Calu3 (cell line): ENCODE results near the gene SRP9. TPM values are rescaled to one million over a fixed set of nuclear protein-coding genes. Genes with fewer than 3 reads are reported as not detected.
A peak's percentile ranks its signal among the peaks of the same experiment; 100 is the strongest.
"Not testable (repeated sequence)": the region's sequence is repeated elsewhere in the genome, so short reads cannot be mapped to it uniquely, and the experiment has no call there.

Experiments
- BruUV-seq: library from RNA; stranded (reverse); fragments of 400-500 nt; replicated peaks from 2 replicates; lab custom pipeline; 2021; lab: Mats Ljungman, UMichigan
- CTCF ChIA-PET: fragments of 300-600 bp; sonication (Branson Sonifier 250); formaldehyde crosslinking; loops from one replicate; lab custom pipeline; 2022; ENCODE audit warnings: antibody characterized with exemption; lab: Charles Lee
- DNase-seq: peaks from one replicate; pipeline ENCODE4 v3.0.0; 2022
- H3K27ac Mint-ChIP-seq: one replicate; pipeline ENCODE4 v1.8.0; 2022; ENCODE audit warnings: mixed read lengths; ENCODE audit not compliant: unreplicated experiment
- H3K27me3 Mint-ChIP-seq: one replicate; pipeline ENCODE4 v1.8.0; 2022; ENCODE audit warnings: mixed read lengths; ENCODE audit not compliant: unreplicated experiment
- H3K36me3 Mint-ChIP-seq: one replicate; pipeline ENCODE4 v1.8.0; 2022; ENCODE audit warnings: mild to moderate bottlenecking, moderate library complexity, mixed read lengths; ENCODE audit not compliant: insufficient read depth, unreplicated experiment
- H3K4me1 Mint-ChIP-seq: one replicate; pipeline ENCODE4 v1.8.0; 2022; ENCODE audit warnings: mild to moderate bottlenecking, low read depth, mixed read lengths; ENCODE audit not compliant: unreplicated experiment
- H3K4me3 Mint-ChIP-seq: one replicate; pipeline ENCODE4 v1.8.0; 2022; ENCODE audit warnings: mild to moderate bottlenecking, low read depth, moderate library complexity, mixed read lengths; ENCODE audit not compliant: unreplicated experiment
- H3K9me3 Mint-ChIP-seq: one replicate; pipeline ENCODE4 v1.8.0; 2022; ENCODE audit warnings: low read depth, mixed read lengths; ENCODE audit not compliant: unreplicated experiment
- intact Hi-C: fragments of 100-400 bp; cut with micrococcal nuclease; formaldehyde crosslinking; loops from one replicate; pipeline ENCODE4 v1.10.0; 2022; ENCODE audit not compliant: unreplicated experiment
- total RNA-seq: library from RNA; stranded (reverse); gene quantifications from 2 replicates; pipeline ENCODE4 v1.2.3, GENCODE V29; 2022
- TF ChIP-seq, protein P1 (sequence below): fragments of 200-600 bp; IDR thresholded peaks from one replicate; pipeline ENCODE4 v1.8.0; 2022; ENCODE audit warnings: antibody characterized with exemption; ENCODE audit not compliant: unreplicated experiment

Gene SRP9
- total RNA-seq, 1 experiment from 2014 or later, result 312 TPM

DNA sequence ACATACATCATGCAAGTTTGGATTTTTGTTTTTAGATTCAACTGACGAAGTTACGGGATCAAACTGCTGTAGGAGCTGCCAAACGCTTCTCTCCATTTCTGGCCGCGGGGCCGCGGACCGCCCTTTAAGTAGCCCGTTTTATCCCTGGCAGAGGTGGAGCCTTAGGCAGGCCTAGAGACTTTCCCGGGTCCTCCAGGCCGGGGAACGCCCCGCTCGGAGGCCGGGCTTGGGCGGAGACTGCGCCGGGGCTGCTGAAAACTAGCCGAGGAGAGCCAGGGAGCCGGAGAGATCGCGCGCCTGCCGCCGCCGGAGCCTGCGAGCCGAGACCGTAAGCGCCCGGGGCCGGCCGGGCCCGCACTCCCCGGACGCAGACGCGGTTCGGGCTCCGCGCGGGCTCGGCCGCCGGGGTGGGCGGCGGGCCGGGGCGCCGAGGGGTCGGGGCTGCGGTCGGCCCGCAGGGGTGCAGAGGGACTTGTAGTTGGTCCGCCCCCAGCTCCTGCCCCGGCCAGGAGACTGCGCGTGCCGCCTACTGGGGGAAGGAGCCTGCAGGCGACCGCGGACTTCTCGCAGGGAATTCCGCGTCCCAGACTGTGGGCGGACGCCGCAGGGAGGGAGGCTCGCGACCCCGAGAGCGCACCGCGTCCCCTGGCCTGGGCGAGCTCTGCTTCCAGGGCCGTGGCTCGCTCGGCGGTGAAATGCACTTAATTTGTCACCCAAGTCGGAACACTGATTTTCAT, 32.4 kb downstream of the SRP9 start, which contains the start of gene EPHX1:
Gene EPHX1, plus strand, starts transcription at position 283 of the 737 bp plus-strand sequence. CDS start 18,606 bp downstream, outside the sequence.
- H3K36me3 Mint-ChIP-seq, result peaks cover 16% of the 10 kb centered on the region
- peaks cover 16% of the 10 kb centered on the region for H3K4me1 Mint-ChIP-seq
- H3K27me3 Mint-ChIP-seq, result no peaks in the 10 kb centered on the region
- CTCF ChIA-PET, result interaction anchor here (0.5 to 1.6 kb wide), 5 partner anchors 9 to 336 kb away, joined by 3 to 7 read pairs (median 3); partner anchors contain the start of gene SRP9
- intact Hi-C loops, result loop anchor here (2.0 kb wide), 1 partner anchor 31 kb away; no protein-coding TSS in a partner anchor
- peak; percentile 95 for DNase-seq
- peak within 1 kb of the TSS; percentile 67 for H3K27ac Mint-ChIP-seq
- peak within 1 kb of the TSS; percentile 82 for H3K4me3 Mint-ChIP-seq
- BruUV-seq, result no TSS peak
- TF ChIP-seq, protein P1, sequence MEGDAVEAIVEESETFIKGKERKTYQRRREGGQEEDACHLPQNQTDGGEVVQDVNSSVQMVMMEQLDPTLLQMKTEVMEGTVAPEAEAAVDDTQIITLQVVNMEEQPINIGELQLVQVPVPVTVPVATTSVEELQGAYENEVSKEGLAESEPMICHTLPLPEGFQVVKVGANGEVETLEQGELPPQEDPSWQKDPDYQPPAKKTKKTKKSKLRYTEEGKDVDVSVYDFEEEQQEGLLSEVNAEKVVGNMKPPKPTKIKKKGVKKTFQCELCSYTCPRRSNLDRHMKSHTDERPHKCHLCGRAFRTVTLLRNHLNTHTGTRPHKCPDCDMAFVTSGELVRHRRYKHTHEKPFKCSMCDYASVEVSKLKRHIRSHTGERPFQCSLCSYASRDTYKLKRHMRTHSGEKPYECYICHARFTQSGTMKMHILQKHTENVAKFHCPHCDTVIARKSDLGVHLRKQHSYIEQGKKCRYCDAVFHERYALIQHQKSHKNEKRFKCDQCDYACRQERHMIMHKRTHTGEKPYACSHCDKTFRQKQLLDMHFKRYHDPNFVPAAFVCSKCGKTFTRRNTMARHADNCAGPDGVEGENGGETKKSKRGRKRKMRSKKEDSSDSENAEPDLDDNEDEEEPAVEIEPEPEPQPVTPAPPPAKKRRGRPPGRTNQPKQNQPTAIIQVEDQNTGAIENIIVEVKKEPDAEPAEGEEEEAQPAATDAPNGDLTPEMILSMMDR, result peak; percentile 28
- no peaks in the 10 kb centered on the region for H3K9me3 Mint-ChIP-seq

- intact Hi-C loops, result loop anchor here (2.0 kb wide), 1 partner anchor 32 kb away; no protein-coding TSS in a partner anchor
These were observed 33.2 kb downstream of the SRP9 start for GRCh38 chr1:225810579-225811538.

GRCh38 chr1:225811622-225812487, 34.2 kb downstream of the SRP9 start:
- H3K27me3 Mint-ChIP-seq, result no peaks in the 10 kb centered on the region
- H3K36me3 Mint-ChIP-seq, result peaks cover 16% of the 10 kb centered on the region
- no peaks in the 10 kb centered on the region for H3K9me3 Mint-ChIP-seq
- no TSS peak for BruUV-seq
- H3K4me1 Mint-ChIP-seq, result peaks cover 16% of the 10 kb centered on the region
- CTCF ChIA-PET, result interaction anchor here (0.9 kb wide), 1 partner anchor 329 kb away, joined by 3 read pairs; no protein-coding TSS in a partner anchor
- intact Hi-C loops, result loop anchor here (2.0 kb wide), 1 partner anchor 33 kb away; no protein-coding TSS in a partner anchor
- no peak overlapping the region for H3K27ac Mint-ChIP-seq
- DNase-seq, result no peak
- H3K4me3 Mint-ChIP-seq, result peak overlapping the region; percentile 82
- TF ChIP-seq, protein P1, result no peak

More at GRCh38 chr1:225810579-225811538, 33.2 kb downstream of the SRP9 start:
- H3K27ac Mint-ChIP-seq, H3K27me3 Mint-ChIP-seq, H3K9me3 Mint-ChIP-seq, BruUV-seq: not testable (repeated sequence)
- CTCF ChIA-PET, result interaction anchor here (0.8 to 1.6 kb wide), 3 partner anchors 33 to 336 kb away, joined by 3 to 7 read pairs (median 3); partner anchors contain the start of gene SRP9
- peaks cover 16% of the 10 kb centered on the region for H3K36me3 Mint-ChIP-seq
- TF ChIP-seq, protein P1, result peak; percentile 10
- peak; percentile 60 for DNase-seq
- H3K4me1 Mint-ChIP-seq, result peaks cover 16% of the 10 kb centered on the region
- peak overlapping the region; percentile 82 for H3K4me3 Mint-ChIP-seq
